HG03175 (cell line): ENCODE data around the gene ASB2.

Source experiments
- ATAC-seq: cut with Tn5 transposase; IDR thresholded peaks from one replicate; pipeline ENCODE4 v1.9.1; 2021; ENCODE audit warnings: mild to moderate bottlenecking, moderate library complexity; ENCODE audit not compliant: unreplicated experiment

The ASB2 gene

GRCh38 chr14:94001016-94001415 lies 24.6 kb upstream of the ASB2 start:
- no peak for ATAC-seq

- ATAC-seq, result no peak
Measured at GRCh38 chr14:94000267-94000666, 23.9 kb upstream of the ASB2 start.

GRCh38 chr14:93999573-93999972 lies 23.2 kb upstream of the ASB2 start:
- no peak for ATAC-seq

GRCh38 chr14:93998871-93999403 lies 22.6 kb upstream of the ASB2 start:
- ATAC-seq, result no peak

GRCh38 chr14:93997916-93998870 lies 21.8 kb upstream of the ASB2 start:
- no peak for ATAC-seq

- ATAC-seq, result no peak
Measured at GRCh38 chr14:93997082-93997481, 20.7 kb upstream of the ASB2 start, which contains the start of gene CCDC197. Gene CCDC197 (plus strand): TSS chr14:93997301. CDS start chr14:93998132, 831 bp downstream.

- no peak for ATAC-seq
Measured at GRCh38 chr14:93996130-93996695, 19.8 kb upstream of the ASB2 start.

- no peak for ATAC-seq
Measured at GRCh38 chr14:93994919-93995682, 18.7 kb upstream of the ASB2 start.

- ATAC-seq, result no peak
Measured at GRCh38 chr14:93993382-93993781, 17.0 kb upstream of the ASB2 start.

- no peak for ATAC-seq
Measured at GRCh38 chr14:93991649-93992048, 15.3 kb upstream of the ASB2 start.

- no peak for ATAC-seq
Measured at GRCh38 chr14:93991212-93991611, 14.8 kb upstream of the ASB2 start.

GRCh38 chr14:93989939-93990338 lies 13.6 kb upstream of the ASB2 start:
- peak; percentile 50 for ATAC-seq

GRCh38 chr14:93987815-93988476 lies 11.6 kb upstream of the ASB2 start:
- no peak for ATAC-seq

GRCh38 chr14:93987376-93987775 lies 11.0 kb upstream of the ASB2 start:
- no peak for ATAC-seq

- ATAC-seq, result no peak
Measured at GRCh38 chr14:93986955-93987354, 10.6 kb upstream of the ASB2 start.

- no peak for ATAC-seq
Measured at GRCh38 chr14:93984987-93985410, 8.6 kb upstream of the ASB2 start.

- ATAC-seq, result no peak
Measured at GRCh38 chr14:93984070-93984469, 7.7 kb upstream of the ASB2 start.

GRCh38 chr14:93982230-93983007 lies 6.0 kb upstream of the ASB2 start:
- ATAC-seq, result no peak

- ATAC-seq, result no peak
Measured at GRCh38 chr14:93981316-93982229, 5.2 kb upstream of the ASB2 start.
